Measurements from ENCODE around the gene USP13. TPM values are rescaled to one million over a fixed set of nuclear protein-coding genes. Genes with fewer than 3 reads are reported as not detected.

Gene USP13
- total RNA-seq, 3 donors from 2014 or later (not counting 1 experiment from before 2014, with no cell fraction given) = 2.4 to 5.6 (median 3.0) TPM

GRCh38 chr3:179646177-179646576 is 6.7 kb upstream of the USP13 start:
- DNase-seq (no peak), ATAC-seq (no peak)
- Mint-ChIP-seq H3K4me1 (no peaks in the 10 kb centered on the region), H3K4me3 (no peak overlapping the region), H3K27me3 (ENCODE audit: low read depth in 2 of 2) (peaks cover 0 to 3% of the 10 kb centered on the region in 2 donors), H3K9me3 (no peaks in the 10 kb centered on the region), H3K27ac (no peak overlapping the region), H3K36me3 (no peaks in the 10 kb centered on the region)
- WGBS (ENCODE audit: insufficient coverage) = 87% methylated on average over 3 of the region's 3 CpGs
- TF ChIP-seq CTCF (IDR thresholded peaks at IDR 0.05) = no peak
- Histone ChIP-seq H3K4me3 (ENCODE audit: low read length) (no peak overlapping the region), H3K36me3 (ENCODE audit: control insufficient read depth, insufficient read depth, low read length) (no peaks in the 10 kb centered on the region), H3K27ac (ENCODE audit: low read length) (no peak overlapping the region), H3K4me1 (ENCODE audit: control insufficient read depth, insufficient read depth, low read length) (no peaks in the 10 kb centered on the region), H3K9me3 (ENCODE audit: control insufficient read depth, insufficient read depth, low read length) (no peaks in the 10 kb centered on the region), H3K27me3 (ENCODE audit: control insufficient read depth, insufficient read depth, low read length) (no peaks in the 10 kb centered on the region)
- intact Hi-C loops (cut with micrococcal nuclease) = no loop called here

- no peak for TF ChIP-seq CTCF (IDR thresholded peaks at IDR 0.05)
- no peak overlapping the region for H3K27ac ChIP-seq (ENCODE audit: low read length)
- H3K4me3 Mint-ChIP-seq = peak overlapping the region; percentile 86
- peaks cover 17 to 28% of the 10 kb centered on the region in 2 donors for H3K4me1 Mint-ChIP-seq
- H3K9me3 ChIP-seq (ENCODE audit: control insufficient read depth, insufficient read depth, low read length) = no peaks in the 10 kb centered on the region
- ATAC-seq (no peak), DNase-seq (no peak)
- no peak overlapping the region for H3K4me3 ChIP-seq (ENCODE audit: low read length)
- H3K27me3 ChIP-seq (ENCODE audit: control insufficient read depth, insufficient read depth, low read length) = no peaks in the 10 kb centered on the region
- peak overlapping the region in 1 of 2 donors; percentile 17 for H3K27ac Mint-ChIP-seq
- H3K27me3 Mint-ChIP-seq (ENCODE audit: low read depth in 2 of 2) = peaks cover 0 to 11% of the 10 kb centered on the region in 2 donors
- H3K4me1 ChIP-seq (ENCODE audit: control insufficient read depth, insufficient read depth, low read length) = peaks cover 16% of the 10 kb centered on the region
- H3K36me3 Mint-ChIP-seq = no peaks in the 10 kb centered on the region
- intact Hi-C loops (cut with micrococcal nuclease) = no loop called here
- 50% methylated on average over 10 of the region's 11 CpGs for WGBS (ENCODE audit: insufficient coverage)
- H3K36me3 ChIP-seq (ENCODE audit: control insufficient read depth, insufficient read depth, low read length) = no peaks in the 10 kb centered on the region
- no peaks in the 10 kb centered on the region for H3K9me3 Mint-ChIP-seq
Measured at GRCh38 chr3:179651687-179652446, 973 bp upstream of the USP13 start.

GRCh38 chr3:179653096-179653797 is 407 bp downstream of the USP13 start:
- no peak for TF ChIP-seq CTCF (IDR thresholded peaks at IDR 0.05)
- ATAC-seq = peak; percentile 45 to 68 (median 61)
- peak; percentile 30 to 78 for DNase-seq

More at GRCh38 chr3:179653096-179653797, 407 bp downstream of the USP13 start:
- intact Hi-C loops (cut with micrococcal nuclease) = no loop called here
- H3K27ac ChIP-seq (ENCODE audit: low read length) = peak overlapping the region; percentile 55
- Mint-ChIP-seq H3K4me1 (peaks cover 17 to 28% of the 10 kb centered on the region in 2 donors), H3K36me3 (no peaks in the 10 kb centered on the region), H3K27ac (peak overlapping the region; percentile 53 to 87), H3K4me3 (peak overlapping the region; percentile 96), H3K9me3 (no peaks in the 10 kb centered on the region), H3K27me3 (ENCODE audit: low read depth in 2 of 2) (peaks cover 0 to 11% of the 10 kb centered on the region in 2 donors)
- H3K4me1 ChIP-seq (ENCODE audit: control insufficient read depth, insufficient read depth, low read length) = peaks cover 16% of the 10 kb centered on the region
- H3K4me3 ChIP-seq (ENCODE audit: low read length) = peak overlapping the region; percentile 88
- no peaks in the 10 kb centered on the region for H3K36me3 ChIP-seq (ENCODE audit: control insufficient read depth, insufficient read depth, low read length)
- no peaks in the 10 kb centered on the region for H3K27me3 ChIP-seq (ENCODE audit: control insufficient read depth, insufficient read depth, low read length)
- no peaks in the 10 kb centered on the region for H3K9me3 ChIP-seq (ENCODE audit: control insufficient read depth, insufficient read depth, low read length)
- under 1% methylated on average over 77 of the region's 77 CpGs for WGBS (ENCODE audit: insufficient coverage)
